Mesenchymal stem cell (in vitro differentiated cells and primary cell): Measurements from ENCODE around the gene GUCA1A.
A peak's percentile ranks its signal among the peaks of the same experiment; 100 is the strongest.
"Not testable (repeated sequence)": the region's sequence is repeated elsewhere in the genome, so short reads cannot be mapped to it uniquely, and the experiment has no call there.

Source experiments
- DNase-seq: peaks from one replicate; pipeline ENCODE4 v3.0.0-alpha.2; 2013
- H2AFZ ChIP-seq: one replicate; pipeline ENCODE4 v1.6.1; 2013; ENCODE audit warnings: low read depth, mild to moderate bottlenecking, control low read depth, inconsistent platforms, low read length, moderate library complexity
- H2AK5ac ChIP-seq: 2 replicates; pipeline ENCODE4 v1.6.1; 2013; ENCODE audit warnings: low read length, moderate library complexity, mild to moderate bottlenecking, inconsistent platforms; ENCODE audit not compliant: severe bottlenecking
- H2BK120ac ChIP-seq: one replicate; pipeline ENCODE4 v1.6.1; 2013; ENCODE audit warnings: low read depth, mild to moderate bottlenecking, inconsistent platforms, low read length, moderate library complexity
- H2BK12ac ChIP-seq, 2 experiments: one replicate each; pipeline ENCODE4 v1.6.1; 2013; ENCODE audit warnings: inconsistent platforms in 2 of 2, low read length in 2 of 2, mild to moderate bottlenecking in 2 of 2, moderate library complexity in 2 of 2, control low read depth in 1 of 2
- H2BK15ac ChIP-seq: one replicate; pipeline ENCODE4 v1.6.1; 2013; ENCODE audit warnings: mild to moderate bottlenecking, low read depth, inconsistent platforms; ENCODE audit not compliant: poor library complexity, severe bottlenecking
- H2BK5ac ChIP-seq: 2 replicates; pipeline ENCODE4 v1.6.1; 2013; ENCODE audit warnings: low read depth, mild to moderate bottlenecking, low read length, control low read depth, inconsistent platforms; ENCODE audit not compliant: poor library complexity, severe bottlenecking
- H3K14ac ChIP-seq, 2 experiments: one replicate each; pipeline ENCODE4 v1.6.1; 2013; ENCODE audit warnings: inconsistent platforms in 2 of 2, low read length in 2 of 2, control low read depth in 1 of 2, mild to moderate bottlenecking in 1 of 2, moderate library complexity in 1 of 2
- H3K18ac ChIP-seq, 2 experiments: one replicate each; pipeline ENCODE4 v1.6.1; 2013; ENCODE audit warnings: inconsistent platforms in 2 of 2, low read length in 2 of 2, control low read depth in 1 of 2, low read depth in 1 of 2, mild to moderate bottlenecking in 1 of 2
- H3K23ac ChIP-seq, 2 experiments: one replicate each; pipeline ENCODE4 v1.6.1; 2013; ENCODE audit warnings: inconsistent platforms in 2 of 2, low read length in 2 of 2, mild to moderate bottlenecking in 2 of 2, moderate library complexity in 2 of 2, control low read depth in 1 of 2
- H3K27ac ChIP-seq: 2 replicates; pipeline ENCODE4 v1.5.1; 2013; ENCODE audit warnings: mild to moderate bottlenecking, moderate library complexity, low read length, control low read depth, inconsistent platforms; ENCODE audit not compliant: poor library complexity, severe bottlenecking
- H3K27me3 ChIP-seq, 2 experiments: 2 replicates each; pipeline versions ENCODE4 v1.6.1 to v1.7.0; 2013; ENCODE audit warnings: low read length in 2 of 2, mild to moderate bottlenecking in 2 of 2, moderate library complexity in 2 of 2, control low read depth in 1 of 2, inconsistent platforms in 1 of 2; ENCODE audit not compliant: control insufficient read depth in 1 of 2, insufficient read depth in 1 of 2
- H3K36me3 ChIP-seq, 2 experiments: 2 replicates each; pipeline versions ENCODE4 v1.6.1 to v1.7.0; 2013; ENCODE audit warnings: low read length in 2 of 2, control low read depth in 1 of 2, inconsistent platforms in 1 of 2, low read depth in 1 of 2, mild to moderate bottlenecking in 1 of 2; ENCODE audit not compliant: insufficient read depth in 2 of 2, control insufficient read depth in 1 of 2
- H3K4ac ChIP-seq, 2 experiments: one replicate each; pipeline ENCODE4 v1.6.1; 2013; ENCODE audit warnings: inconsistent platforms in 2 of 2, low read length in 2 of 2, mild to moderate bottlenecking in 2 of 2, moderate library complexity in 2 of 2, control low read depth in 1 of 2, low read depth in 1 of 2
- H3K4me1 ChIP-seq: 2 replicates; pipeline ENCODE4 v1.6.1; 2013; ENCODE audit warnings: low read depth, low read length, control low read depth; ENCODE audit not compliant: control insufficient read depth, insufficient read depth
- H3K4me2 ChIP-seq: 2 replicates; pipeline ENCODE4 v1.6.1; 2013; ENCODE audit warnings: low read length, mild to moderate bottlenecking, inconsistent platforms; ENCODE audit not compliant: poor library complexity, severe bottlenecking
- H3K4me3 ChIP-seq, 2 experiments: 2 replicates each; pipeline versions ENCODE4 v1.5.1 to v1.7.0; 2013; ENCODE audit warnings: low read length in 2 of 2, mild to moderate bottlenecking in 2 of 2, control low read depth in 1 of 2, low read depth in 1 of 2; ENCODE audit not compliant: insufficient read depth in 1 of 2
- H3K79me1 ChIP-seq: replicated peaks from 2 replicates; pipeline ENCODE4 v1.6.1; 2013; ENCODE audit warnings: mild to moderate bottlenecking, control low read depth, low read length, inconsistent platforms; ENCODE audit not compliant: poor library complexity, severe bottlenecking
- H3K9ac ChIP-seq: 2 replicates; pipeline ENCODE4 v1.7.0; 2013; ENCODE audit warnings: mild to moderate bottlenecking, low read length, moderate library complexity
- H3K9me3 ChIP-seq: 2 replicates; pipeline ENCODE4 v1.7.0; 2013; ENCODE audit warnings: mild to moderate bottlenecking, low read length; ENCODE audit not compliant: control insufficient read depth
- H4K8ac ChIP-seq: one replicate; pipeline ENCODE4 v1.6.1; 2013; ENCODE audit warnings: inconsistent platforms, mild to moderate bottlenecking, low read length, moderate library complexity
- H4K91ac ChIP-seq: one replicate; pipeline ENCODE4 v1.6.1; 2013; ENCODE audit warnings: mild to moderate bottlenecking, low read length, inconsistent platforms
- WGBS: methylation state at CpG from one replicate; pipeline ENCODE4 v1.1.7; 2013; ENCODE audit warnings: mixed read lengths; 5-methylcytosine and 5-hydroxymethylcytosine counted together

Gene GUCA1A

DNA sequence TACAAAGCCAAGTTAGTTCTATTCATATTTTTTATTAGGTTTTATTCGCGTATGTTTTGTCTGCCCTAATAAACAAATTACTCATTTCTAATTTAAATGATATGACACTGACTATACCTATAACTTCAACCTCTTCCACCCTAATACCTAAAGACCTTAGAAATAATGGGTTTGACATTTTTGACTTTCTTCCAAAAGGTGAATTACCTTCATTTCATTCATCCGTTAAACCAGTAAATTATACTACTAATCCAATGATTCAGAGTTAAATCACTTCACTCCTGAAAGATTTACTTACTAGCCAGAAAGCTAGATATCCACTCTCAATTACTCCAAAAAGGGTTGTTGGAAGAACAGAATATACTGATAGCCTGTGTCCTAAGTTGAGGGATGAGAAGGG lies 39.3 kb downstream of the GUCA1A start:
- Histone ChIP-seq H3K27me3 (no peaks in the 10 kb centered on the region), H3K9ac (peak overlapping the region; percentile 43), H2BK120ac (no peak overlapping the region), H3K4me3 (no peak overlapping the region), H3K36me3 (peaks cover 22 to 67% of the 10 kb centered on the region in 2 experiments), H2AK5ac (no peak overlapping the region), H2BK15ac (no peak overlapping the region), H4K8ac (no peak overlapping the region), H2AFZ (no peak overlapping the region), H3K4ac (no peak overlapping the region), H3K27ac (no peak overlapping the region), H3K14ac (no peak overlapping the region), H3K4me2 (no peak overlapping the region), H3K9me3 (no peaks in the 10 kb centered on the region), H3K23ac (no peak overlapping the region), H2BK12ac (no peak overlapping the region), H3K4me1 (peaks cover 8% of the 10 kb centered on the region), H4K91ac (no peak overlapping the region), H3K18ac (no peak overlapping the region), H2BK5ac (no peak overlapping the region), H3K79me1 (peaks cover 12% of the 10 kb centered on the region)
- WGBS, result 63% methylated on average over 3 of the region's 3 CpGs
- no peak for DNase-seq

DNA sequence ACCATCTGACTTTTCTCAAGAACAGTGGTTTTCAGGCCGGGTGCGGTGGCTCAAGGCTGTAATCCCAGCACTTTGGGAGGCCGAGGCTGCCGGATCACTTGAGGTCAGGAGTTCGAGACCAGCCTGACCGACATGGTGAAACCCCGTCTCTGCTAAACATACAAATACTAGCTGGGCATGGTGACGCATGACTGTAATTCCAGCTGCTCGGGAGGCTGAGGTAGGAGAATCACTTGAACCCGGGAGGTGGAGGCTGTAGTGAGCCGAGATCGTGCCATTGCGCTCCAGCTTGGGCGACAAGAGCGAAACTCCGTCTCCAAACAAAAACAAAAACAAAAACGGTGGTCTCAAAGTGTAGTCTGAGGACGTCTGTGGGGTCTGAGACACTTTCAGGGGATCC lies 43.3 kb downstream of the GUCA1A start:
- not testable (repeated sequence) for H3K4ac ChIP-seq, H2BK15ac ChIP-seq, H2BK120ac ChIP-seq, H4K91ac ChIP-seq, H4K8ac ChIP-seq, H3K79me1 ChIP-seq, H2AK5ac ChIP-seq, H2AFZ ChIP-seq, H3K27me3 ChIP-seq, H3K18ac ChIP-seq, H3K27ac ChIP-seq, DNase-seq, H3K14ac ChIP-seq, H2BK12ac ChIP-seq, H3K23ac ChIP-seq, H3K9me3 ChIP-seq, H2BK5ac ChIP-seq
- peaks cover 12% of the 10 kb centered on the region for H3K4me1 ChIP-seq
- peak overlapping the region; percentile 38 for H3K4me2 ChIP-seq
- WGBS, result 93% methylated on average over 16 of the region's 18 CpGs
- H3K4me3 ChIP-seq, result peak overlapping the region in 1 of 2 experiments; percentile 98
- H3K9ac ChIP-seq, result peak overlapping the region; percentile 99
- H3K36me3 ChIP-seq, result peaks cover 6 to 29% of the 10 kb centered on the region in 2 experiments

DNA sequence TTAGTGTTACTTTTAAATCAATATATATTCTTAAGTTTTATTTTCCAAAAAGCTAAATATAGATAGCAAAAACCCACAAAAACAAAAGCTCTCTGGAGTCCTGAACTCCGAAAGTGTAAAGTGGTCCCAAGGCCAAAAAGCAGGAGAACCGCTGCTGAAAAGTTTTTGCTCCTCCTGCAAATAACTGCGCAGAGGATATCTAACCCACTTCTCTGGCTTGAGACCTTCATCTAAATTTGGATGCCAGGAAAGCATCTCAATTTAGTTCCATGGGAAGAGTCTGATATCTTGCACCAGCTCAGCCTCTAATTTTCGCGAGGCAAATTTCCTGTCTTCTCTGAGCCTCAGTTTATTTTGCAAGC lies 44.0 kb downstream of the GUCA1A start:
- Histone ChIP-seq H3K9ac (peak overlapping the region; percentile 99), H3K4me2 (peak overlapping the region; percentile 86), H3K79me1 (peaks cover 10% of the 10 kb centered on the region), H3K4me3 (peak overlapping the region; percentile 41 to 98), H3K18ac (no peak overlapping the region), H2BK120ac (no peak overlapping the region), H2BK12ac (no peak overlapping the region), H4K8ac (no peak overlapping the region), H2AFZ (no peak overlapping the region), H3K36me3 (peaks cover 5 to 22% of the 10 kb centered on the region in 2 experiments), H2BK5ac (no peak overlapping the region), H3K14ac (no peak overlapping the region), H4K91ac (no peak overlapping the region), H3K4ac (no peak overlapping the region), H2AK5ac (no peak overlapping the region), H3K27ac (peak overlapping the region; percentile 89), H3K23ac (no peak overlapping the region), H3K9me3 (no peaks in the 10 kb centered on the region), H3K27me3 (no peaks in the 10 kb centered on the region), H2BK15ac (no peak overlapping the region), H3K4me1 (peaks cover 12% of the 10 kb centered on the region)
- 2% methylated on average over 5 of the region's 5 CpGs for WGBS
- DNase-seq, result no peak

DNA sequence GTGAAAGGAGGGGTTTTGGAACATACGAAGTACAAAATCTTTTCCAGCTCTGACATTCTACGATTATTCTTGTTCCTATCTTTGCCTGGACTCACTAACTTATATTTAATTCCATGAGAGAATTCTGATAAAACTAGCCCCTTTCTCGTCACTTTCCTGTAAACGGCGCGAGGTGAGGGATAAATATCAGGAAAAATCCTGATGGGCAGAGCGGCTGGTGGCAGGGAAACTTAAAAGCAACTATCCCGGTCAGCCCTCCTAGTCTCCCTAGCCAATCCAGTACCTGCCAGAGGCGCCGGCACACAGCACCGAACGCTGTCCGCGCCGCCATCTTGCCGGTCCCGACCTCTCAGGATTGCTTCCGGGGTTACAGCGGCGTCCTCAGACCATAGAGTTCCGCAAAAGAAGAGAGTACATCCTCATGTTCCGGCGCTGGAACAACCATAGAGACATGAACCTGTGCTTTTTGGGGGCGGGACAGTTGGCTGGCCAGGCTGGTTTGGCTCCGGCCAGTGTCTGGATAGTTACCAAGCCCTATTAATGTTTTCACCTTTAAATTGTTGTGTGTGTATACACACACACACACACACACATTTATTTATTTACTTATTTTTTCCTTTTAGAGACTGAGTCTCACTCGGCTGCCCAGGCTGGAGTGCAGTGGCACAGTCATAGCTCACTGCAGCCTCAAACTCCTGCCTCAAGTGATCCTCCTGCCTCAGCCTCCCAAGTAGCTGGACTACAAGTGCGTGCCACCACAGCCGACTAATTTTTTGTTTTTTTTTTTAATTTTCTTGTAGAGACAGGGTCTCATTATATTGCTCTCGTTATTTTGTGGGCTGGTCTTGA lies 44.6 kb downstream of the GUCA1A start, which contains the start of gene MRPS10:
Gene MRPS10, minus strand, starts transcription at position 343 of the 849 bp plus-strand sequence. Its CDS starts 12 bp downstream, at position 331.
- Histone ChIP-seq H3K14ac (no peak within 1 kb of the TSS), H3K9ac (peak within 1 kb of the TSS; percentile 99), H3K18ac (no peak within 1 kb of the TSS), H2BK120ac (no peak within 1 kb of the TSS), H4K91ac (no peak within 1 kb of the TSS), H3K23ac (no peak within 1 kb of the TSS), H3K27ac (peak within 1 kb of the TSS; percentile 89), H2BK5ac (no peak within 1 kb of the TSS), H2AFZ (peak within 1 kb of the TSS; percentile 88), H3K27me3 (no peaks in the 10 kb centered on the region), H3K79me1 (peaks cover 10% of the 10 kb centered on the region), H3K4me2 (peak within 1 kb of the TSS; percentile 86), H2BK12ac (no peak within 1 kb of the TSS), H3K4me1 (peaks cover 12% of the 10 kb centered on the region), H2AK5ac (no peak within 1 kb of the TSS), H2BK15ac (no peak within 1 kb of the TSS), H3K4me3 (peak within 1 kb of the TSS; percentile 74 to 98), H3K9me3 (no peaks in the 10 kb centered on the region), H4K8ac (peak within 1 kb of the TSS; percentile 77), H3K4ac (no peak within 1 kb of the TSS), H3K36me3 (peaks cover 5 to 16% of the 10 kb centered on the region in 2 experiments)
- 15% methylated on average over 27 of the region's 29 CpGs for WGBS
- DNase-seq, result peak; percentile 96
